PC-3 (cell line): ENCODE measurements around the gene GALNT11. TPM values are rescaled to one million over a fixed set of nuclear protein-coding genes. Genes with fewer than 3 reads are reported as not detected.

Experiments
- ATAC-seq: fragments of 200-7000 bp; cut with Tn5 transposase; 2 replicates; pipeline ENCODE4 v1.9.1; 2020; ENCODE audit warnings: mild to moderate bottlenecking, moderate library complexity
- BruUV-seq: library from RNA; stranded (reverse); fragments of 400-500 nt; replicated peaks from 2 replicates; lab custom pipeline; 2021; lab: Mats Ljungman, UMichigan
- CTCF ChIA-PET: fragments of 300-600 bp; sonication (Branson Sonifier 250); formaldehyde crosslinking; loops from one replicate; lab custom pipeline; 2022; ENCODE audit warnings: antibody characterized with exemption; lab: Charles Lee
- POLR2A ChIA-PET: fragments of 300-600 bp; sonication (Branson Sonifier 250); formaldehyde crosslinking; loops from one replicate; lab custom pipeline; 2022; ENCODE audit warnings: antibody characterized with exemption; ENCODE audit not compliant: unreplicated experiment; lab: Charles Lee
- DNase-seq: peaks from one replicate; pipeline ENCODE4 v3.0.0-alpha.2; 2015
- H2AFZ ChIP-seq: fragments of 300-600 bp; sonication (generic); 2 replicates; pipeline ENCODE4 v1.6.0; 2016; ENCODE audit warnings: antibody characterized with exemption, low read length
- H3F3A ChIP-seq: fragments of 300-600 bp; sonication (generic); one replicate; pipeline ENCODE4 v1.6.0; 2017; ENCODE audit warnings: antibody characterized with exemption, low read length, control low read depth, mild to moderate bottlenecking; ENCODE audit not compliant: unreplicated experiment
- H3K27ac ChIP-seq: fragments of 300-600 bp; sonication (generic); 2 replicates; pipeline ENCODE4 v1.5.1; 2016; ENCODE audit warnings: mild to moderate bottlenecking, low read length
- H3K27me3 ChIP-seq: fragments of 300-600 bp; sonication (generic); 2 replicates; pipeline ENCODE4 v1.6.1; 2016; ENCODE audit warnings: low read length, mixed read lengths
- H3K36me3 ChIP-seq: fragments of 300-600 bp; sonication (generic); 2 replicates; pipeline ENCODE4 v1.6.1; 2016; ENCODE audit warnings: low read depth, mixed run types, low read length, mixed read lengths
- H3K4me1 ChIP-seq: fragments of 300-600 bp; sonication (generic); 2 replicates; pipeline ENCODE4 v1.5.1; 2016; ENCODE audit warnings: low read length; ENCODE audit not compliant: insufficient read depth
- H3K4me2 ChIP-seq: fragments of 300-600 bp; sonication (generic); 2 replicates; pipeline ENCODE4 v1.6.0; 2016; ENCODE audit warnings: low read length
- H3K4me3 ChIP-seq: fragments of 300-600 bp; sonication (generic); 2 replicates; pipeline ENCODE4 v1.5.1; 2016; ENCODE audit warnings: mild to moderate bottlenecking, low read length, mixed read lengths
- H3K79me2 ChIP-seq: fragments of 300-600 bp; sonication (generic); 2 replicates; pipeline ENCODE4 v1.6.1; 2017; ENCODE audit warnings: low read length, mixed read lengths
- H3K9ac ChIP-seq: fragments of 300-600 bp; sonication (generic); 2 replicates; pipeline ENCODE4 v1.6.0; 2016; ENCODE audit warnings: mild to moderate bottlenecking, low read length
- H3K9me2 ChIP-seq: fragments of 300-600 bp; sonication (generic); replicated peaks from 2 replicates; pipeline ENCODE4 v1.6.1; 2016; ENCODE audit warnings: mixed run types, low read length, mixed read lengths
- H3K9me3 ChIP-seq: fragments of 300-600 bp; sonication (generic); 2 replicates; pipeline ENCODE4 v1.6.1; 2016; ENCODE audit warnings: low read length, mixed read lengths
- H4K20me1 ChIP-seq: fragments of 300-600 bp; sonication (generic); 2 replicates; pipeline ENCODE4 v1.6.1; 2016; ENCODE audit warnings: low read length, mixed read lengths
- CTCF ChIP-seq: fragments of 300-600 bp; sonication (generic); conservative IDR thresholded peaks from 2 replicates; pipeline ENCODE4 v1.5.1; 2017; ENCODE audit warnings: antibody characterized with exemption, low read depth, mild to moderate bottlenecking, low read length
- EZH2 ChIP-seq: fragments of 300-600 bp; sonication (generic); IDR thresholded peaks from one replicate; pipeline ENCODE4 v1.6.1; 2017; ENCODE audit warnings: antibody characterized with exemption, mild to moderate bottlenecking, low read length; ENCODE audit not compliant: unreplicated experiment
- EZH2phosphoT487 ChIP-seq: fragments of 300-600 bp; sonication (generic); IDR thresholded peaks from 2 replicates; pipeline ENCODE4 v1.6.1; 2018; ENCODE audit warnings: mild to moderate bottlenecking, antibody characterized with exemption, low read length, borderline replicate concordance
- intact Hi-C: fragments of 100-400 bp; cut with micrococcal nuclease; formaldehyde crosslinking; loops from 2 replicates; pipeline ENCODE4 v1.9.0; 2023
- total RNA-seq: library from RNA; depleted of rRNA; stranded (reverse); fragments of >200 nt; gene quantifications from 2 replicates; pipeline ENCODE4 v1.2.3, GENCODE V29; 2014

Gene GALNT11
- total RNA-seq, 1 experiment from 2014 or later, result 19.5 TPM

GRCh38 chr7:152076940-152077933, 51.8 kb downstream of the GALNT11 start:
- ChIA-PET POLR2A (no interaction called here), CTCF (no interaction called here)
- H3K27ac ChIP-seq, result no peak overlapping the region
- H4K20me1 ChIP-seq, result no peaks in the 10 kb centered on the region
- H3K9me2 ChIP-seq, result no peaks in the 10 kb centered on the region
- H2AFZ ChIP-seq, result no peak overlapping the region
- peak; percentile 10 for DNase-seq
- H3K27me3 ChIP-seq, result no peaks in the 10 kb centered on the region
- BruUV-seq, result no TSS peak
- no peak overlapping the region for H3K4me3 ChIP-seq
- H3K36me3 ChIP-seq, result no peaks in the 10 kb centered on the region
- intact Hi-C loops, result no loop called here
- TF ChIP-seq EZH2phosphoT487, result no peak
- TF ChIP-seq CTCF, result no peak
- TF ChIP-seq EZH2, result no peak
- no peaks in the 10 kb centered on the region for H3K4me1 ChIP-seq
- no peak overlapping the region for H3K9ac ChIP-seq
- no peaks in the 10 kb centered on the region for H3F3A ChIP-seq
- no peak overlapping the region for H3K4me2 ChIP-seq
- ATAC-seq, result no peak; the same call in 1 of the 2 replicates
- no peaks in the 10 kb centered on the region for H3K79me2 ChIP-seq
- H3K9me3 ChIP-seq, result no peaks in the 10 kb centered on the region

- ChIA-PET POLR2A (no interaction called here), CTCF (no interaction called here)
- BruUV-seq, result no TSS peak
- Histone ChIP-seq H3K36me3 (no peaks in the 10 kb centered on the region), H3K4me3 (no peak overlapping the region), H3K4me1 (no peaks in the 10 kb centered on the region), H3K27me3 (no peaks in the 10 kb centered on the region), H3K79me2 (no peaks in the 10 kb centered on the region), H3K9me3 (no peaks in the 10 kb centered on the region), H3K9me2 (no peaks in the 10 kb centered on the region), H3K27ac (no peak overlapping the region), H3K9ac (no peak overlapping the region), H2AFZ (no peak overlapping the region), H3F3A (no peaks in the 10 kb centered on the region), H3K4me2 (no peak overlapping the region), H4K20me1 (no peaks in the 10 kb centered on the region)
- TF ChIP-seq CTCF (no peak), EZH2phosphoT487 (no peak), EZH2 (no peak)
- no peak for DNase-seq
- intact Hi-C loops, result no loop called here
- no peak for ATAC-seq
These were observed 52.6 kb downstream of the GALNT11 start for GRCh38 chr7:152078025-152078424.

- Histone ChIP-seq H3F3A (no peaks in the 10 kb centered on the region), H3K27ac (no peak overlapping the region), H3K4me2 (no peak overlapping the region), H2AFZ (no peak overlapping the region), H3K9me2 (no peaks in the 10 kb centered on the region), H3K9me3 (no peaks in the 10 kb centered on the region), H3K4me1 (no peaks in the 10 kb centered on the region), H3K4me3 (no peak overlapping the region), H3K79me2 (no peaks in the 10 kb centered on the region), H3K9ac (no peak overlapping the region), H4K20me1 (no peaks in the 10 kb centered on the region), H3K36me3 (no peaks in the 10 kb centered on the region), H3K27me3 (no peaks in the 10 kb centered on the region)
- ATAC-seq, result no peak
- CTCF ChIA-PET, result no interaction called here
- POLR2A ChIA-PET, result no interaction called here
- BruUV-seq, result no TSS peak
- TF ChIP-seq CTCF (no peak), EZH2 (no peak), EZH2phosphoT487 (no peak)
- no peak for DNase-seq
- intact Hi-C loops, result no loop called here
These were observed 53.3 kb downstream of the GALNT11 start for GRCh38 chr7:152078786-152079185.
